GM23338 (cell line): Measurements from ENCODE around the gene KIF2C. TPM values are rescaled to one million over a fixed set of nuclear protein-coding genes. Genes with fewer than 3 reads are reported as not detected.

Experiments
- ATAC-seq: fragments of 200-7000 bp; cut with Tn5 transposase; 3 replicates; pipeline ENCODE4 v1.9.1; 2020
- DNase-seq: peaks from one replicate; pipeline ENCODE4 v3.0.0-alpha.2; 2015; ENCODE audit warnings: low spot score
- H2AFZ ChIP-seq: fragments of 200-600 bp; sonication (generic); 2 replicates; pipeline ENCODE4 v1.8.0; 2016; ENCODE audit warnings: antibody characterized with exemption, mild to moderate bottlenecking, moderate library complexity
- H3F3A ChIP-seq: fragments of 200-600 bp; sonication (generic); replicated peaks from 2 replicates; pipeline ENCODE4 v1.8.0; 2017; ENCODE audit warnings: antibody characterized with exemption, mixed run types, low read depth
- H3K27ac ChIP-seq: fragments of 200-600 bp; sonication (generic); 2 replicates; pipeline ENCODE4 v1.6.1; 2016; ENCODE audit warnings: low read depth
- H3K27me3 ChIP-seq: fragments of 200-600 bp; sonication (generic); 2 replicates; pipeline ENCODE4 v1.8.0; 2016; ENCODE audit warnings: mild to moderate bottlenecking, mixed run types, moderate library complexity; ENCODE audit not compliant: insufficient read depth
- H3K36me3 ChIP-seq: fragments of 200-600 bp; sonication (generic); 2 replicates; pipeline ENCODE4 v1.8.0; 2016; ENCODE audit warnings: mild to moderate bottlenecking; ENCODE audit not compliant: insufficient read depth
- H3K4me1 ChIP-seq: fragments of 200-600 bp; sonication (generic); 2 replicates; pipeline ENCODE4 v1.8.0; 2016; ENCODE audit warnings: mild to moderate bottlenecking, moderate library complexity; ENCODE audit not compliant: insufficient read depth
- H3K4me2 ChIP-seq: fragments of 200-600 bp; sonication (generic); 2 replicates; pipeline ENCODE4 v1.7.1; 2017; ENCODE audit warnings: mixed run types
- H3K4me3 ChIP-seq: fragments of 200-600 bp; sonication (generic); 2 replicates; pipeline ENCODE4 v1.6.1; 2016; ENCODE audit warnings: mixed run types
- H3K79me2 ChIP-seq: fragments of 200-600 bp; sonication (generic); replicated peaks from 2 replicates; pipeline ENCODE4 v1.8.0; 2017; ENCODE audit warnings: mild to moderate bottlenecking; ENCODE audit not compliant: insufficient read depth
- H3K9me2 ChIP-seq: fragments of 200-600 bp; sonication (generic); 2 replicates; pipeline ENCODE4 v1.8.0; 2017; ENCODE audit not compliant: insufficient read depth
- H4K20me1 ChIP-seq: fragments of 200-600 bp; sonication (generic); replicated peaks from 2 replicates; pipeline ENCODE4 v1.8.0; 2017; ENCODE audit warnings: mild to moderate bottlenecking; ENCODE audit not compliant: insufficient read depth
- H3K27ac Mint-ChIP-seq: 2 replicates; pipeline ENCODE4 v1.8.0; 2020; ENCODE audit warnings: inconsistent platforms, mild to moderate bottlenecking, moderate library complexity, mixed read lengths
- H3K27me3 Mint-ChIP-seq: 3 replicates; pipeline ENCODE4 v1.8.0; 2022; ENCODE audit warnings: low read depth, mild to moderate bottlenecking, moderate library complexity, mixed read lengths, inconsistent platforms; ENCODE audit not compliant: insufficient read depth, poor library complexity
- H3K36me3 Mint-ChIP-seq: 3 replicates; pipeline ENCODE4 v1.8.0; 2021; ENCODE audit warnings: low read depth, mild to moderate bottlenecking, inconsistent platforms, moderate library complexity, mixed read lengths
- H3K4me1 Mint-ChIP-seq: 3 replicates; pipeline ENCODE4 v1.8.0; 2020; ENCODE audit warnings: mild to moderate bottlenecking, inconsistent platforms, mixed read lengths
- H3K4me3 Mint-ChIP-seq: 3 replicates; pipeline ENCODE4 v1.8.0; 2021; ENCODE audit warnings: moderate library complexity, mild to moderate bottlenecking, inconsistent platforms, mixed read lengths
- H3K9me3 Mint-ChIP-seq: 3 replicates; pipeline ENCODE4 v1.8.0; 2020; ENCODE audit warnings: moderate library complexity, mild to moderate bottlenecking, inconsistent platforms, mixed read lengths
- CREB1 ChIP-seq: fragments of 250-450 bp; sonication (Bioruptor Pico); IDR thresholded peaks from 2 replicates; pipeline ENCODE4 v1.5.0; 2020; ENCODE audit warnings: low read depth, mild to moderate bottlenecking, moderate library complexity
- ETS1 ChIP-seq: IDR thresholded peaks from 2 replicates; pipeline ENCODE4 v1.6.1; 2016; ENCODE audit warnings: antibody characterized with exemption
- EZH2 ChIP-seq: fragments of 200-600 bp; sonication (generic); IDR thresholded peaks from one replicate; pipeline ENCODE4 v1.8.0; 2017; ENCODE audit warnings: antibody characterized with exemption, mild to moderate bottlenecking, low read depth; ENCODE audit not compliant: unreplicated experiment
- EZH2phosphoT487 ChIP-seq: fragments of 200-600 bp; sonication (generic); IDR thresholded peaks from one replicate; pipeline ENCODE4 v1.8.1; 2018; ENCODE audit warnings: antibody characterized with exemption; ENCODE audit not compliant: unreplicated experiment
- JUNB ChIP-seq: IDR thresholded peaks from one replicate; pipeline ENCODE4 v1.6.1; 2016; ENCODE audit warnings: antibody characterized with exemption; ENCODE audit not compliant: unreplicated experiment
- NANOG ChIP-seq: IDR thresholded peaks from 2 replicates; pipeline ENCODE4 v1.6.1; 2016; ENCODE audit warnings: antibody characterized with exemption, borderline replicate concordance
- POLR2AphosphoS5 ChIP-seq: IDR thresholded peaks from 2 replicates; pipeline ENCODE4 v1.6.1; 2016; ENCODE audit warnings: antibody characterized with exemption, low read depth
- REST ChIP-seq: IDR thresholded peaks from one replicate; pipeline ENCODE4 v1.6.1; 2018; ENCODE audit warnings: antibody characterized with exemption; ENCODE audit not compliant: unreplicated experiment
- STAT1 ChIP-seq: IDR thresholded peaks from one replicate; pipeline ENCODE4 v1.6.1; 2016; ENCODE audit warnings: antibody characterized with exemption; ENCODE audit not compliant: unreplicated experiment
- ZNF114 ChIP-seq: fragments of 250-450 bp; sonication (Bioruptor Pico); IDR thresholded peaks from 2 replicates; pipeline ENCODE4 v1.5.0; 2020; ENCODE audit warnings: mild to moderate bottlenecking, moderate library complexity
- ZNF331 ChIP-seq: fragments of 250-450 bp; sonication (Bioruptor Pico); IDR thresholded peaks from 2 replicates; pipeline ENCODE4 v1.5.0; 2020; ENCODE audit warnings: low read depth, mild to moderate bottlenecking, moderate library complexity
- ZNF462 ChIP-seq: fragments of 250-450 bp; sonication (Bioruptor Pico); IDR thresholded peaks from 2 replicates; pipeline ENCODE4 v1.5.0; 2020; ENCODE audit warnings: mild to moderate bottlenecking, moderate library complexity
- polyA plus RNA-seq: library from polyadenylated mRNA; unstranded; fragments of >200 nt; fragmentation: Nextera tagmentation; extraction: Ambion mirVana; gene quantifications from 2 replicates; pipeline ENCODE4 v1.2.1, GENCODE V29; 2016
- total RNA-seq: library from RNA; depleted of rRNA; stranded (reverse); fragments of >200 nt; shearing (Covaris generic); gene quantifications from 2 replicates; pipeline ENCODE4 v1.2.3, GENCODE V29; 2014
- TF ChIP-seq, protein P1 (sequence below), 2 experiments: fragments of 200-600 bp in 1 of 2; sonication (generic) in 1 of 2; conservative IDR thresholded peaks; 2 replicates each; pipeline versions ENCODE4 v1.5.1 to v1.6.1; 2016 to 2017; ENCODE audit warnings: antibody characterized with exemption in 2 of 2, low read depth in 2 of 2, mild to moderate bottlenecking in 2 of 2, moderate library complexity in 1 of 2

KIF2C gene
- total and polyA plus RNA-seq, 2 experiments from 2014 or later = 38.0 to 62.9 TPM

GRCh38 chr1:44775078-44775929, 35.7 kb downstream of the KIF2C start, which contains the start of gene RPS8:
RPS8 (plus strand) TSS chr1:44775540; CDS start chr1:44775597, 57 bp downstream.
- peaks cover 37% of the 10 kb centered on the region for H3K36me3 ChIP-seq
- Mint-ChIP-seq H3K36me3 (peaks cover 47% of the 10 kb centered on the region), H3K4me1 (peaks cover 20% of the 10 kb centered on the region), H3K27ac (peak within 1 kb of the TSS; percentile 98), H3K27me3 (peaks cover 25% of the 10 kb centered on the region), H3K9me3 (no peaks in the 10 kb centered on the region; the same call in 2 of the 3 replicates), H3K4me3 (peak within 1 kb of the TSS; percentile 87)
- no peaks in the 10 kb centered on the region for H3K9me2 ChIP-seq
- H3K27me3 ChIP-seq = no peaks in the 10 kb centered on the region
- H4K20me1 ChIP-seq = peaks cover 35% of the 10 kb centered on the region
- peak within 1 kb of the TSS; percentile 9 for H2AFZ ChIP-seq
- H3K4me1 ChIP-seq = peaks cover 15% of the 10 kb centered on the region
- ATAC-seq = peak; percentile 85
- peak within 1 kb of the TSS; percentile 99 for H3K4me3 ChIP-seq
- TF ChIP-seq CREB1 (CRISPR knock-in tag) (peak; percentile 99), STAT1 (no peak), REST (peak; percentile 19), ETS1 (peak; percentile 68), ZNF462 (CRISPR knock-in tag) (no peak), EZH2phosphoT487 (no peak), JUNB (no peak), EZH2 (no peak), ZNF114 (CRISPR knock-in tag) (no peak), NANOG (no peak), POLR2AphosphoS5 (peak; percentile 99), ZNF331 (CRISPR knock-in tag) (no peak)
- TF ChIP-seq, protein P1, sequence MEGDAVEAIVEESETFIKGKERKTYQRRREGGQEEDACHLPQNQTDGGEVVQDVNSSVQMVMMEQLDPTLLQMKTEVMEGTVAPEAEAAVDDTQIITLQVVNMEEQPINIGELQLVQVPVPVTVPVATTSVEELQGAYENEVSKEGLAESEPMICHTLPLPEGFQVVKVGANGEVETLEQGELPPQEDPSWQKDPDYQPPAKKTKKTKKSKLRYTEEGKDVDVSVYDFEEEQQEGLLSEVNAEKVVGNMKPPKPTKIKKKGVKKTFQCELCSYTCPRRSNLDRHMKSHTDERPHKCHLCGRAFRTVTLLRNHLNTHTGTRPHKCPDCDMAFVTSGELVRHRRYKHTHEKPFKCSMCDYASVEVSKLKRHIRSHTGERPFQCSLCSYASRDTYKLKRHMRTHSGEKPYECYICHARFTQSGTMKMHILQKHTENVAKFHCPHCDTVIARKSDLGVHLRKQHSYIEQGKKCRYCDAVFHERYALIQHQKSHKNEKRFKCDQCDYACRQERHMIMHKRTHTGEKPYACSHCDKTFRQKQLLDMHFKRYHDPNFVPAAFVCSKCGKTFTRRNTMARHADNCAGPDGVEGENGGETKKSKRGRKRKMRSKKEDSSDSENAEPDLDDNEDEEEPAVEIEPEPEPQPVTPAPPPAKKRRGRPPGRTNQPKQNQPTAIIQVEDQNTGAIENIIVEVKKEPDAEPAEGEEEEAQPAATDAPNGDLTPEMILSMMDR (conservative IDR thresholded peaks at IDR 0.05; ENCODE audit: low read depth in 2 of 2) = no peak
- H3K4me2 ChIP-seq = peak within 1 kb of the TSS; percentile 100
- DNase-seq = peak; percentile 99
- H3K79me2 ChIP-seq = peaks cover 43% of the 10 kb centered on the region
- H3K27ac ChIP-seq = peak within 1 kb of the TSS; percentile 90
- peaks cover 52% of the 10 kb centered on the region for H3F3A ChIP-seq
